Smooth muscle cell (in vitro differentiated cells): ENCODE results near the gene LRRK2. TPM values are rescaled to one million over a fixed set of nuclear protein-coding genes. Genes with fewer than 3 reads are reported as not detected.

Source experiments
- DNase-seq: peaks from one replicate; lab custom pipeline; 2025; ENCODE audit not compliant: unreplicated experiment; lab: John Stamatoyannopoulos, UW
- H2AFZ ChIP-seq: fragments of 200-600 bp; sonication (generic); 2 replicates; pipeline ENCODE4 v1.6.0; 2016; ENCODE audit warnings: antibody characterized with exemption, low read depth, mild to moderate bottlenecking
- H3F3A ChIP-seq: fragments of 200-600 bp; sonication (generic); 2 replicates; pipeline ENCODE4 v1.6.0; 2017; ENCODE audit warnings: antibody characterized with exemption, low read depth
- H3K27ac ChIP-seq: fragments of 200-600 bp; sonication (generic); 2 replicates; pipeline ENCODE4 v1.5.1; 2016; ENCODE audit warnings: low read depth, mild to moderate bottlenecking
- H3K27me3 ChIP-seq: fragments of 200-600 bp; sonication (generic); 2 replicates; pipeline ENCODE4 v1.6.1; 2016; ENCODE audit warnings: low read depth, mild to moderate bottlenecking
- H3K36me3 ChIP-seq: fragments of 200-600 bp; sonication (generic); 2 replicates; pipeline ENCODE4 v1.5.1; 2016; ENCODE audit warnings: low read depth
- H3K4me1 ChIP-seq: fragments of 200-600 bp; sonication (generic); 2 replicates; pipeline ENCODE4 v1.5.1; 2016; ENCODE audit warnings: low read depth
- H3K4me2 ChIP-seq: fragments of 200-600 bp; sonication (generic); 2 replicates; pipeline ENCODE4 v1.6.0; 2016; ENCODE audit warnings: mild to moderate bottlenecking
- H3K4me3 ChIP-seq: fragments of 200-600 bp; sonication (generic); 2 replicates; pipeline ENCODE4 v1.5.1; 2016; ENCODE audit warnings: mild to moderate bottlenecking
- H3K79me2 ChIP-seq: fragments of 200-600 bp; sonication (generic); 2 replicates; pipeline ENCODE4 v1.6.0; 2016; ENCODE audit warnings: low read depth, mild to moderate bottlenecking
- H3K9ac ChIP-seq: fragments of 200-600 bp; sonication (generic); 2 replicates; pipeline ENCODE4 v1.6.0; 2016; ENCODE audit warnings: low read depth
- H3K9me3 ChIP-seq: fragments of 200-600 bp; sonication (generic); replicated peaks from 2 replicates; pipeline ENCODE4 v1.5.1; 2016; ENCODE audit warnings: low read depth
- H4K20me1 ChIP-seq: fragments of 200-600 bp; sonication (generic); 2 replicates; pipeline ENCODE4 v1.6.0; 2016; ENCODE audit warnings: low read depth
- WGBS: methylation state at CpG from one replicate; pipeline ENCODE4 v1.1.7; 2016; ENCODE audit warnings: low lambda C conversion rate; 5-methylcytosine and 5-hydroxymethylcytosine counted together
- polyA plus RNA-seq: library from polyadenylated mRNA; unstranded; fragments of >200 nt; fragmentation: Nextera tagmentation; extraction: Ambion mirVana; gene quantifications from 2 replicates; pipeline ENCODE4 v1.2.1, GENCODE V29; 2016
- total RNA-seq: library from RNA; depleted of rRNA; stranded (reverse); fragments of >200 nt; gene quantifications from 2 replicates; pipeline ENCODE4 v1.2.3, GENCODE V29; 2014
- TF ChIP-seq, protein P1 (sequence below): fragments of 200-600 bp; sonication (generic); IDR thresholded peaks from 2 replicates; pipeline ENCODE4 v1.5.1; 2017; ENCODE audit warnings: borderline replicate concordance, mild to moderate bottlenecking, antibody characterized with exemption; ENCODE audit not compliant: insufficient read depth, poor library complexity, severe bottlenecking

The LRRK2 gene
- total and polyA plus RNA-seq, 2 experiments from 2014 or later, result not detected

- TF ChIP-seq, protein P1, sequence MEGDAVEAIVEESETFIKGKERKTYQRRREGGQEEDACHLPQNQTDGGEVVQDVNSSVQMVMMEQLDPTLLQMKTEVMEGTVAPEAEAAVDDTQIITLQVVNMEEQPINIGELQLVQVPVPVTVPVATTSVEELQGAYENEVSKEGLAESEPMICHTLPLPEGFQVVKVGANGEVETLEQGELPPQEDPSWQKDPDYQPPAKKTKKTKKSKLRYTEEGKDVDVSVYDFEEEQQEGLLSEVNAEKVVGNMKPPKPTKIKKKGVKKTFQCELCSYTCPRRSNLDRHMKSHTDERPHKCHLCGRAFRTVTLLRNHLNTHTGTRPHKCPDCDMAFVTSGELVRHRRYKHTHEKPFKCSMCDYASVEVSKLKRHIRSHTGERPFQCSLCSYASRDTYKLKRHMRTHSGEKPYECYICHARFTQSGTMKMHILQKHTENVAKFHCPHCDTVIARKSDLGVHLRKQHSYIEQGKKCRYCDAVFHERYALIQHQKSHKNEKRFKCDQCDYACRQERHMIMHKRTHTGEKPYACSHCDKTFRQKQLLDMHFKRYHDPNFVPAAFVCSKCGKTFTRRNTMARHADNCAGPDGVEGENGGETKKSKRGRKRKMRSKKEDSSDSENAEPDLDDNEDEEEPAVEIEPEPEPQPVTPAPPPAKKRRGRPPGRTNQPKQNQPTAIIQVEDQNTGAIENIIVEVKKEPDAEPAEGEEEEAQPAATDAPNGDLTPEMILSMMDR, result no peak
- Histone ChIP-seq H3K4me2 (no peak overlapping the region), H3K4me1 (no peaks in the 10 kb centered on the region), H3K27ac (no peak overlapping the region), H3F3A (no peaks in the 10 kb centered on the region), H3K4me3 (no peak overlapping the region), H3K9ac (no peak overlapping the region), H3K27me3 (no peaks in the 10 kb centered on the region), H3K36me3 (no peaks in the 10 kb centered on the region), H3K79me2 (no peaks in the 10 kb centered on the region), H4K20me1 (no peaks in the 10 kb centered on the region), H3K9me3 (no peaks in the 10 kb centered on the region), H2AFZ (no peak overlapping the region)
- DNase-seq, result no peak
- 91% methylated on average over 1 of the region's 1 CpG for WGBS
Observed at GRCh38 chr12:40281791-40282364, 57.1 kb downstream of the LRRK2 start.

DNA sequence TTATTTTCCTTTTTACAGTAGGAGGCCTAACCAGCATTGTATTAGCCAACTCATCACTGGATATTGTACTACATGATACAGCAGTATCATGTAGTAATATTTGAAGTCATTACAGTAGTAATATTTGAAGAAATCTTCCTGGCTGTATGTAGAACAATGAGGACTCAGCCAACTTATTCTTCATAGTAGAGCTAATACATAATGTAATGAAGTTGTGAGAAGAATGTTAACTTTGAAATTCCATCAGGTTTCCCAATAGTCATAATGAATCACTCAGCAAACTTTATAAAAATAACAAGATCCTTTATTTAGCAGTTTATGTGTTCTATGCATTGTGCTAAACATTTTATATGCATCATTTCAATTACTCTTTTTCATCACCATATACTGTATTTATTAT is 61.8 kb downstream of the LRRK2 start:
- no peak overlapping the region for H3K9ac ChIP-seq
- no peaks in the 10 kb centered on the region for H3K9me3 ChIP-seq
- H2AFZ ChIP-seq, result no peak overlapping the region
- TF ChIP-seq, protein P1, result no peak
- no peaks in the 10 kb centered on the region for H3K27me3 ChIP-seq
- no peaks in the 10 kb centered on the region for H3K4me1 ChIP-seq
- no peaks in the 10 kb centered on the region for H3K79me2 ChIP-seq
- H3K4me2 ChIP-seq, result no peak overlapping the region
- H3F3A ChIP-seq, result no peaks in the 10 kb centered on the region
- H3K36me3 ChIP-seq, result no peaks in the 10 kb centered on the region
- H3K27ac ChIP-seq, result no peak overlapping the region
- no peaks in the 10 kb centered on the region for H4K20me1 ChIP-seq
- H3K4me3 ChIP-seq, result no peak overlapping the region
- DNase-seq, result no peak

DNA sequence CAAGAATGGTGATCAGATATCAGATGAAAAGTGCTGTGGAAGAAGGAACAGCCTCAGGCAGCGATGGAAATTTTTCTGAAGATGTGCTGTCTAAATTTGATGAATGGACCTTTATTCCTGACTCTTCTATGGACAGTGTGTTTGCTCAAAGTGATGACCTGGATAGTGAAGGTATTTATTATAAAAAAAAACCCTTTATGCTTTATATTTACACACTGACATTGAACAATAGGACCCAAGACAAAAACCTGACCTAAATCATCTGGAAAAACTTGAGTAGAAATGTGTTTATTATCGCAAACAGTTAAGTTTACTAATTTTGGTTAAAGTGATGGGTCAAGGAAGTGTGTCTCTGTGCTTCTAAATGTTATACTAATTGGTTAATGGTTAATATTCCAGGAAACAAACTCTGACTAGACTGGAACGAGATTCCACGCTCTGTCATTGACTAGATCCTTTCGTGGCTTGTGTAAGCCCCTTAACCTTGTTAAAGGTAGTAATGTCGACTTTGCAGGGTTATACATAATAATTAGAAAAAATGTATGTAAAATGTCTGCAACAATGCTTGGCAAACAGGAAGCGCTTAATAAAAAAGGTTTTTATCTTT is 62.7 kb downstream of the LRRK2 start:
- no peaks in the 10 kb centered on the region for H3K36me3 ChIP-seq
- H3K4me2 ChIP-seq, result no peak overlapping the region
- H3F3A ChIP-seq, result no peaks in the 10 kb centered on the region
- H3K9ac ChIP-seq, result no peak overlapping the region
- H3K27ac ChIP-seq, result no peak overlapping the region
- H2AFZ ChIP-seq, result no peak overlapping the region
- TF ChIP-seq, protein P1, result no peak
- H3K27me3 ChIP-seq, result no peaks in the 10 kb centered on the region
- no peaks in the 10 kb centered on the region for H3K79me2 ChIP-seq
- no peak overlapping the region for H3K4me3 ChIP-seq
- H3K9me3 ChIP-seq, result no peaks in the 10 kb centered on the region
- WGBS, result 89% methylated on average over 7 of the region's 7 CpGs
- no peaks in the 10 kb centered on the region for H3K4me1 ChIP-seq
- DNase-seq, result no peak
- no peaks in the 10 kb centered on the region for H4K20me1 ChIP-seq
